ENCODE measurements around the gene CD80. TPM values are rescaled to one million over a fixed set of nuclear protein-coding genes. Genes with fewer than 3 reads are reported as not detected.

CD80 gene
- total RNA-seq, 3 donors from 2014 or later (not counting 1 experiment from before 2014, with no cell fraction given), result 0.40 to 1.1 TPM; not detected in 1

GRCh38 chr3:119497820-119498185 is 61.6 kb downstream of the CD80 start:
- Histone ChIP-seq H3K36me3 (ENCODE audit: control insufficient read depth, insufficient read depth, low read length) (peaks cover under 1% of the 10 kb centered on the region), H3K4me1 (ENCODE audit: control insufficient read depth, insufficient read depth, low read length) (peaks cover 18% of the 10 kb centered on the region), H3K27ac (ENCODE audit: low read length) (peak overlapping the region; percentile 93), H3K27me3 (ENCODE audit: control insufficient read depth, insufficient read depth, low read length) (no peaks in the 10 kb centered on the region), H3K9me3 (ENCODE audit: control insufficient read depth, insufficient read depth, low read length) (no peaks in the 10 kb centered on the region), H3K4me3 (ENCODE audit: low read length) (peak overlapping the region; percentile 87)
- H3K27me3 Mint-ChIP-seq (ENCODE audit: low read depth in 2 of 2), result no peaks in the 10 kb centered on the region
- peaks cover 30 to 31% of the 10 kb centered on the region in 2 donors for H3K4me1 Mint-ChIP-seq
- no peak for TF ChIP-seq CTCF (IDR thresholded peaks at IDR 0.05)
- ATAC-seq (no peak), DNase-seq (peak in 1 of 2 donors; percentile 34)
- H3K9me3 Mint-ChIP-seq, result no peaks in the 10 kb centered on the region
- 2% methylated on average over 6 of the region's 8 CpGs for WGBS (ENCODE audit: insufficient coverage)
- H3K4me3 Mint-ChIP-seq, result peak overlapping the region; percentile 100
- H3K27ac Mint-ChIP-seq, result peak overlapping the region; percentile 98 to 99
- no peaks in the 10 kb centered on the region for H3K36me3 Mint-ChIP-seq
- intact Hi-C loops (cut with micrococcal nuclease), result loop anchor here (1.0 to 5.0 kb wide), 4 partner anchors 29 to 179 kb away; partner anchors contain the start of genes COX17 and TMEM39A

- H3K4me1 Mint-ChIP-seq, result peaks cover 16 to 18% of the 10 kb centered on the region in 2 donors
- intact Hi-C loops (cut with micrococcal nuclease), result no loop called here
- Histone ChIP-seq H3K4me3 (ENCODE audit: low read length) (no peak overlapping the region), H3K27ac (ENCODE audit: low read length) (no peak overlapping the region), H3K27me3 (ENCODE audit: control insufficient read depth, insufficient read depth, low read length) (no peaks in the 10 kb centered on the region), H3K36me3 (ENCODE audit: control insufficient read depth, insufficient read depth, low read length) (peaks cover 8% of the 10 kb centered on the region), H3K9me3 (ENCODE audit: control insufficient read depth, insufficient read depth, low read length) (no peaks in the 10 kb centered on the region), H3K4me1 (ENCODE audit: control insufficient read depth, insufficient read depth, low read length) (peaks cover 14% of the 10 kb centered on the region)
- peak overlapping the region in 1 of 2 donors; percentile 27 for H3K27ac Mint-ChIP-seq
- no peak for DNase-seq
- no peak for TF ChIP-seq CTCF (IDR thresholded peaks at IDR 0.05)
- no peaks in the 10 kb centered on the region for H3K9me3 Mint-ChIP-seq
- WGBS (ENCODE audit: insufficient coverage), result 94% methylated on average over 1 of the region's 2 CpGs
- ATAC-seq, result no peak
- H3K36me3 Mint-ChIP-seq, result no peaks in the 10 kb centered on the region
- H3K27me3 Mint-ChIP-seq (ENCODE audit: low read depth in 2 of 2), result no peaks in the 10 kb centered on the region
- H3K4me3 Mint-ChIP-seq, result no peak overlapping the region
These were observed 64.8 kb downstream of the CD80 start for GRCh38 chr3:119494597-119494996.

GRCh38 chr3:119492810-119493209 is 66.6 kb downstream of the CD80 start:
- Mint-ChIP-seq H3K4me1 (peaks cover 7% of the 10 kb centered on the region in 2 donors), H3K9me3 (no peaks in the 10 kb centered on the region), H3K27me3 (ENCODE audit: low read depth in 2 of 2) (no peaks in the 10 kb centered on the region), H3K27ac (no peak overlapping the region), H3K4me3 (no peak overlapping the region), H3K36me3 (no peaks in the 10 kb centered on the region)
- 93% methylated on average over 3 of the region's 3 CpGs for WGBS (ENCODE audit: insufficient coverage)
- H3K4me3 ChIP-seq (ENCODE audit: low read length), result no peak overlapping the region
- no peak for TF ChIP-seq CTCF (IDR thresholded peaks at IDR 0.05)
- peaks cover 2% of the 10 kb centered on the region for H3K4me1 ChIP-seq (ENCODE audit: control insufficient read depth, insufficient read depth, low read length)
- H3K9me3 ChIP-seq (ENCODE audit: control insufficient read depth, insufficient read depth, low read length), result no peaks in the 10 kb centered on the region
- peaks cover 19% of the 10 kb centered on the region for H3K36me3 ChIP-seq (ENCODE audit: control insufficient read depth, insufficient read depth, low read length)
- H3K27ac ChIP-seq (ENCODE audit: low read length), result no peak overlapping the region
- DNase-seq (no peak), ATAC-seq (no peak)
- H3K27me3 ChIP-seq (ENCODE audit: control insufficient read depth, insufficient read depth, low read length), result no peaks in the 10 kb centered on the region
- intact Hi-C loops (cut with micrococcal nuclease), result no loop called here

GRCh38 chr3:119492128-119492527 is 67.3 kb downstream of the CD80 start:
- Mint-ChIP-seq H3K9me3 (no peaks in the 10 kb centered on the region), H3K4me3 (no peak overlapping the region), H3K36me3 (no peaks in the 10 kb centered on the region), H3K4me1 (peaks cover under 1% of the 10 kb centered on the region in 2 donors), H3K27ac (no peak overlapping the region), H3K27me3 (ENCODE audit: low read depth in 2 of 2) (no peaks in the 10 kb centered on the region)
- Histone ChIP-seq H3K36me3 (ENCODE audit: control insufficient read depth, insufficient read depth, low read length) (peaks cover 22% of the 10 kb centered on the region), H3K27ac (ENCODE audit: low read length) (no peak overlapping the region), H3K4me3 (ENCODE audit: low read length) (no peak overlapping the region), H3K9me3 (ENCODE audit: control insufficient read depth, insufficient read depth, low read length) (no peaks in the 10 kb centered on the region), H3K4me1 (ENCODE audit: control insufficient read depth, insufficient read depth, low read length) (no peaks in the 10 kb centered on the region), H3K27me3 (ENCODE audit: control insufficient read depth, insufficient read depth, low read length) (no peaks in the 10 kb centered on the region)
- ATAC-seq (no peak), DNase-seq (no peak)
- intact Hi-C loops (cut with micrococcal nuclease), result no loop called here
- 100% methylated on average over 2 of the region's 2 CpGs for WGBS (ENCODE audit: insufficient coverage)
- TF ChIP-seq CTCF (IDR thresholded peaks at IDR 0.05), result no peak
